EH (cell line): ENCODE data around the gene CBX2.
A peak's percentile ranks its signal among the peaks of the same experiment; 100 is the strongest.

Source experiments
- DNase-seq: peaks from one replicate; pipeline ENCODE4 v3.0.0-alpha.2; 2015; ENCODE audit warnings: low read depth

CBX2 gene

GRCh38 chr17:79788455-79788854, 10.5 kb downstream of the CBX2 start:
- no peak for DNase-seq

GRCh38 chr17:79788989-79789942, 11.3 kb downstream of the CBX2 start:
- no peak for DNase-seq

GRCh38 chr17:79789943-79790804, 12.2 kb downstream of the CBX2 start:
- DNase-seq: peak; percentile 50

GRCh38 chr17:79790805-79791734, 13.1 kb downstream of the CBX2 start:
- no peak for DNase-seq

- no peak for DNase-seq
Measured at GRCh38 chr17:79791735-79792161, 13.8 kb downstream of the CBX2 start.

- no peak for DNase-seq
Measured at GRCh38 chr17:79792341-79792871, 14.5 kb downstream of the CBX2 start.

GRCh38 chr17:79792984-79793923, 15.3 kb downstream of the CBX2 start:
- peak; percentile 94 for DNase-seq

- DNase-seq: no peak
Measured at GRCh38 chr17:79793924-79794304, 16.0 kb downstream of the CBX2 start.

- DNase-seq: no peak
Measured at GRCh38 chr17:79794659-79795511, 16.9 kb downstream of the CBX2 start.

GRCh38 chr17:79795795-79796443, 18.0 kb downstream of the CBX2 start:
- DNase-seq: no peak

GRCh38 chr17:79796444-79796762, 18.5 kb downstream of the CBX2 start:
- DNase-seq: no peak

- DNase-seq: peak; percentile 99
Measured at GRCh38 chr17:79796763-79797491, 19.0 kb downstream of the CBX2 start, which contains the start of gene CBX8. CBX8 (minus strand) TSS chr17:79797077; CDS start chr17:79796998, 79 bp downstream.

GRCh38 chr17:79797492-79798298, 19.7 kb downstream of the CBX2 start:
- DNase-seq: no peak

- peak; percentile 50 for DNase-seq
Measured at GRCh38 chr17:79798299-79799173, 20.6 kb downstream of the CBX2 start.

GRCh38 chr17:79799174-79799537, 21.2 kb downstream of the CBX2 start:
- no peak for DNase-seq
